Gastrocnemius medialis (tissue), 4 donors: ENCODE results near the gene FLG.

Experiments used
- POLR2A ChIP-seq, 2 donors: fragments of 450-650 bp; IDR thresholded peaks; one replicate each; pipeline ENCODE4 v1.6.1; 2017; ENCODE audit warnings: antibody characterized with exemption in 2 of 2, mild to moderate bottlenecking in 2 of 2, moderate library complexity in 2 of 2
- TF ChIP-seq, protein P1 (sequence below), 5 experiments: fragments of 450-650 bp in 3 of 5; fragments of 200-600 bp in 2 of 5; sonication (generic) in 2 of 5; IDR thresholded peaks in 4 of 5; conservative IDR thresholded peaks in 1 of 5; 1 replicate in 4 of 5; 2 replicates in 1 of 5; pipeline ENCODE4 v1.5.1; 2016 to 2019; ENCODE audit warnings: antibody characterized with exemption in 5 of 5, mild to moderate bottlenecking in 3 of 5, moderate library complexity in 3 of 5

DNA sequence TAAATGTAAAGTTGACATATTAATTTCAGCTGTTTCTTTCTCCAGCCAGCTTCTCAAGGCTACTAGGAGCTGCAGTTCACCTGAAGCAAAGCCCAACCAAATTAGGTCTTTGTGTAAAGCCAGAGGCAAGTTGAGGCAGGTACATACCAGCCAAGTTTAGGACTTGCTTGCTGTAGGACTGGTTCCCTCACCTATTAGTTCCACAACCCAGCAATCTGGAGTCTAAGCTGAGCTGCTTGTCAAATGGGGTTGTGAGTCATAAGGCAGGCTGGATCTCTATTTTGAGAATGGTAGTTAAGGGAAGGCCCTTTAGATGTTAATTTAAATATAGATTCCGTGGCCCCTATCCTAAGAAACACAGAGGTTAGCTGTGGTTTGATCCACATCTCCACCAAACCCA lies 42.4 kb upstream of the FLG start:
- TF ChIP-seq, protein P1, sequence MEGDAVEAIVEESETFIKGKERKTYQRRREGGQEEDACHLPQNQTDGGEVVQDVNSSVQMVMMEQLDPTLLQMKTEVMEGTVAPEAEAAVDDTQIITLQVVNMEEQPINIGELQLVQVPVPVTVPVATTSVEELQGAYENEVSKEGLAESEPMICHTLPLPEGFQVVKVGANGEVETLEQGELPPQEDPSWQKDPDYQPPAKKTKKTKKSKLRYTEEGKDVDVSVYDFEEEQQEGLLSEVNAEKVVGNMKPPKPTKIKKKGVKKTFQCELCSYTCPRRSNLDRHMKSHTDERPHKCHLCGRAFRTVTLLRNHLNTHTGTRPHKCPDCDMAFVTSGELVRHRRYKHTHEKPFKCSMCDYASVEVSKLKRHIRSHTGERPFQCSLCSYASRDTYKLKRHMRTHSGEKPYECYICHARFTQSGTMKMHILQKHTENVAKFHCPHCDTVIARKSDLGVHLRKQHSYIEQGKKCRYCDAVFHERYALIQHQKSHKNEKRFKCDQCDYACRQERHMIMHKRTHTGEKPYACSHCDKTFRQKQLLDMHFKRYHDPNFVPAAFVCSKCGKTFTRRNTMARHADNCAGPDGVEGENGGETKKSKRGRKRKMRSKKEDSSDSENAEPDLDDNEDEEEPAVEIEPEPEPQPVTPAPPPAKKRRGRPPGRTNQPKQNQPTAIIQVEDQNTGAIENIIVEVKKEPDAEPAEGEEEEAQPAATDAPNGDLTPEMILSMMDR (IDR thresholded peaks at IDR 0.05 in 4 of 5, conservative IDR thresholded peaks at IDR 0.05 in 1 of 5) = no peak
- no peak for TF ChIP-seq POLR2A (IDR thresholded peaks at IDR 0.05)
